Glutamatergic neuron (in vitro differentiated cells): Measurements from ENCODE around the gene NSUN6. TPM values are rescaled to one million over a fixed set of nuclear protein-coding genes. Genes with fewer than 3 reads are reported as not detected.
"Not testable (repeated sequence)": the region's sequence is repeated elsewhere in the genome, so short reads cannot be mapped to it uniquely, and the experiment has no call there.

Experiments
- DNase-seq: peaks from one replicate; pipeline ENCODE4 v3.0.0; 2022
- H3K27ac Mint-ChIP-seq: one replicate; pipeline ENCODE4 v1.8.0; 2020; ENCODE audit warnings: mild to moderate bottlenecking, mixed read lengths, inconsistent platforms; ENCODE audit not compliant: unreplicated experiment
- H3K27me3 Mint-ChIP-seq: one replicate; pipeline ENCODE4 v1.8.0; 2020; ENCODE audit warnings: mild to moderate bottlenecking, moderate library complexity, mixed read lengths, inconsistent platforms; ENCODE audit not compliant: unreplicated experiment
- H3K36me3 Mint-ChIP-seq: one replicate; pipeline ENCODE4 v1.8.0; 2020; ENCODE audit warnings: mild to moderate bottlenecking, mixed read lengths, inconsistent platforms; ENCODE audit not compliant: unreplicated experiment
- H3K4me1 Mint-ChIP-seq: one replicate; pipeline ENCODE4 v1.8.0; 2020; ENCODE audit warnings: mild to moderate bottlenecking, low read depth, mixed read lengths, inconsistent platforms; ENCODE audit not compliant: unreplicated experiment
- H3K4me3 Mint-ChIP-seq: one replicate; pipeline ENCODE4 v1.8.0; 2020; ENCODE audit warnings: mild to moderate bottlenecking, mixed read lengths, inconsistent platforms; ENCODE audit not compliant: unreplicated experiment
- H3K9me3 Mint-ChIP-seq: one replicate; pipeline ENCODE4 v1.8.0; 2020; ENCODE audit warnings: mild to moderate bottlenecking, moderate library complexity, mixed read lengths, inconsistent platforms; ENCODE audit not compliant: unreplicated experiment
- total RNA-seq: library from RNA; stranded (reverse); fragmentation: NEBNext Ultra II Directional; extraction: Animal tissue kit (Norgen Biotek cat#: 25700); gene quantifications from one replicate; pipeline ENCODE4 v1.2.1, GENCODE V29; 2021; ENCODE audit not compliant: unreplicated experiment
- TF ChIP-seq, protein P1 (sequence below): fragments of 200-600 bp; sonication (generic); IDR thresholded peaks from one replicate; pipeline ENCODE4 v1.5.0; 2021; ENCODE audit not compliant: partially characterized antibody, unreplicated experiment

The NSUN6 gene
- total RNA-seq, 1 donor from 2014 or later: 20.7 TPM

DNA sequence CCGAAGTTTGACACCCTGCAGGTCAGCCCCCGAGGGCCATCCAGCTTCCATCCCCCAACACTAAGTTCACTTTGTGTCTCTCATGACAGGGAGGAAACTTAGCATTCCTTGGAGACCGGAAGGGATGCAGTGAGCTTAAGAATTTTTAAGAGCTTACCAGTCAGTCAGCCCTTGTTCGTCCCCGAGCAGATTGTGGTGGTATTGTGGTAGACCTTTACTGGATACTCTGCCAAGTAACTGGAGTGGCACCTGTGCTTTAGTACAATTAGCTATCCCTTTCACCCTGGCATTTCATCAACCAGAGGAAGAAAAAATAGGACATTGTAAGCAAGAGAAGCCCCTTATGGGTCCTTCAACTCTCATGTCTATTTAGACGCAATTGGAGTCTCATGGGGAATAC is 74.8 kb downstream of the NSUN6 start:
- no peak for DNase-seq
- TF ChIP-seq, protein P1, sequence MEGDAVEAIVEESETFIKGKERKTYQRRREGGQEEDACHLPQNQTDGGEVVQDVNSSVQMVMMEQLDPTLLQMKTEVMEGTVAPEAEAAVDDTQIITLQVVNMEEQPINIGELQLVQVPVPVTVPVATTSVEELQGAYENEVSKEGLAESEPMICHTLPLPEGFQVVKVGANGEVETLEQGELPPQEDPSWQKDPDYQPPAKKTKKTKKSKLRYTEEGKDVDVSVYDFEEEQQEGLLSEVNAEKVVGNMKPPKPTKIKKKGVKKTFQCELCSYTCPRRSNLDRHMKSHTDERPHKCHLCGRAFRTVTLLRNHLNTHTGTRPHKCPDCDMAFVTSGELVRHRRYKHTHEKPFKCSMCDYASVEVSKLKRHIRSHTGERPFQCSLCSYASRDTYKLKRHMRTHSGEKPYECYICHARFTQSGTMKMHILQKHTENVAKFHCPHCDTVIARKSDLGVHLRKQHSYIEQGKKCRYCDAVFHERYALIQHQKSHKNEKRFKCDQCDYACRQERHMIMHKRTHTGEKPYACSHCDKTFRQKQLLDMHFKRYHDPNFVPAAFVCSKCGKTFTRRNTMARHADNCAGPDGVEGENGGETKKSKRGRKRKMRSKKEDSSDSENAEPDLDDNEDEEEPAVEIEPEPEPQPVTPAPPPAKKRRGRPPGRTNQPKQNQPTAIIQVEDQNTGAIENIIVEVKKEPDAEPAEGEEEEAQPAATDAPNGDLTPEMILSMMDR: no peak
- H3K4me3 Mint-ChIP-seq: no peak overlapping the region
- H3K27ac Mint-ChIP-seq: no peak overlapping the region
- H3K27me3 Mint-ChIP-seq: peaks cover 2% of the 10 kb centered on the region
- H3K9me3 Mint-ChIP-seq: no peaks in the 10 kb centered on the region
- H3K4me1 Mint-ChIP-seq: no peaks in the 10 kb centered on the region
- H3K36me3 Mint-ChIP-seq: peaks cover 40% of the 10 kb centered on the region

DNA sequence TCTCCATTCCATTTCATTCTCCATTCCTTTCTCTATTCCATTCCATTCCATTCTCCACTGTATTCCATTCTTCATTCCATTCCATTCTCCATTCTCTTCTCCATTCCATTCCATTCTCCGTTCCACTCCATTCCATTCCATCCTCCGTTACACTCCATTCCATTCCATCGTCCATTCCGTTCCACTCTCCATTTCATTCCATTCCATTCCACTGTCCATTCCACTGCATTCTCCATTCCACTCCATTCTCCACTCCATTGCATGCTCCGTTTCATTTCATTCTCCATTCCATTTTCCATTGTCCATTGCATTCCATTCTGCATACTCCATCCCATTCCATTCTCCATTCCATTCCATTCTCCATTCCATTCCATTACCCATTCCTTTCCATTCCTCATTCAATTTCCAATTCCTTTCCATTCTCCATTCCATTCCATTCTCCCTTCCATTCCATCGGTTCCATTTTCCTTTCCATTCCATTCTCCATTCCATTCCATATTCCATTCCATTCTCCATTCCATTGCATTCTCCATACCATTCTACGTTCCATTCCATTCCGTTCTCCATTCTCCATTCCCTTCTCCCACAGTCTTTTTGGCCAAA is 78.3 kb downstream of the NSUN6 start:
- no peak overlapping the region for H3K27ac Mint-ChIP-seq
- H3K9me3 Mint-ChIP-seq: no peaks in the 10 kb centered on the region
- H3K4me3 Mint-ChIP-seq: no peak overlapping the region
- peaks cover 24% of the 10 kb centered on the region for H3K36me3 Mint-ChIP-seq
- H3K27me3 Mint-ChIP-seq: peaks cover 2% of the 10 kb centered on the region
- TF ChIP-seq, protein P1: no peak
- H3K4me1 Mint-ChIP-seq: no peaks in the 10 kb centered on the region
- DNase-seq: no peak

DNA sequence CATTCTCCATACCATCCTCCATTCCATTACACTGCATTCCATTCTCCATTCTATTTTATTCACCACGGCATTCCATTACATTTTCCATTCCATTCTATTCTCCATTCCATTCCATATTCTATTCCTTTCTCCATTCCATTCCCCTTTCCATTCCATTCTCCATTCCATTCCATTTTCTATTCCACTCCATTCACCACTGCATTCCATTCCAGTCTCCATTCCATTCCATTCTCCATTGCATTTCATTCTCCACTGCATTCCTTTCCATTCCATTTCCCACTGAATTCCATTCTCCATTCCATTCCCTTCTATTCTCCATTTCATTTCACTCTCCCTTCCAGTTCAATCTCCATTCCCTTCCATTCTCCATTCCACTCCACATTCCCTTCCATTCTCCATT is 79.6 kb downstream of the NSUN6 start:
- TF ChIP-seq, protein P1: no peak
- no peaks in the 10 kb centered on the region for H3K9me3 Mint-ChIP-seq
- no peak overlapping the region for H3K4me3 Mint-ChIP-seq
- H3K27ac Mint-ChIP-seq: no peak overlapping the region
- no peaks in the 10 kb centered on the region for H3K27me3 Mint-ChIP-seq
- DNase-seq: no peak
- peaks cover 13% of the 10 kb centered on the region for H3K36me3 Mint-ChIP-seq
- H3K4me1 Mint-ChIP-seq: no peaks in the 10 kb centered on the region

DNA sequence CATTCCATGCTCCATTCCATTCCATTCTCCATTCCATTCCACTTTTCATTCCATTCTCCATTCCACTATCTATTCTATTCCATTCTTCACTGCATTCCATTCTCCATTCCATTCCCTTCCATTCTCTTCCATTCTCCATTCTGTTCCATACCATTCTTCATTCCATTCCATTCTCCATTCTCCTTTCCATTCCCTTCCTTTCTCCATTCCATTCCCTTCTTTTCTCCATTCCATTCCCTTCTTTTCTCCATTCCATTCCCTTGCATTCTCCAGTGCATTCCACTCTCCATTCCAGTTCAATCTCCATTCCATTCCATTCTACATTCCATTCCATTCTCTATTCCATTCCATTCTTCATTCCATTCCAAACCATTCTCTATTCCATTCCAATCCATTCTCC is 80.3 kb downstream of the NSUN6 start:
- no peaks in the 10 kb centered on the region for H3K9me3 Mint-ChIP-seq
- no peaks in the 10 kb centered on the region for H3K27me3 Mint-ChIP-seq
- H3K4me1 Mint-ChIP-seq: no peaks in the 10 kb centered on the region
- H3K27ac Mint-ChIP-seq: no peak overlapping the region
- peaks cover 8% of the 10 kb centered on the region for H3K36me3 Mint-ChIP-seq
- H3K4me3 Mint-ChIP-seq: no peak overlapping the region
- no peak for DNase-seq
- TF ChIP-seq, protein P1: no peak

DNA sequence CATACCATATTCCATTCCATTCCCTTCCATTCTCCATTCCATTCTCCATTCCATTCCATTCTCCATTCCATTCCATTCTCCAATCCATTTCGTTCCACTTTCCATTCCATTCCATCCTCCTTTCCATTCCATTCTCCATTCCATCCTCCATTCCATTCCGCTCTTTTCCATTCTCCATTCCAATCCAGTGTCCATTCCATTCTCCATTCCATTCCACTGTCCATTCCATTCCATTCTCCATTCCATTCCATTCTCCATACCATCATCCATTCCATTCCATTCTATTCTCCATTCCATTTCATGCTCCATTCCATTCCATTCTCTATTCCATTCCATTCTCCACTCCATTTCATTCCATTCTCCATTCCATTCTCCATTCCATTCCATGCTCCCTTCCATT is 81.0 kb downstream of the NSUN6 start:
- not testable (repeated sequence) for H3K27ac Mint-ChIP-seq, H3K27me3 Mint-ChIP-seq, H3K36me3 Mint-ChIP-seq, H3K4me1 Mint-ChIP-seq, H3K4me3 Mint-ChIP-seq, DNase-seq, H3K9me3 Mint-ChIP-seq
